GM18909 (cell line): ENCODE results near the gene MAP4K1.

Experiments
- ATAC-seq: cut with Tn5 transposase; IDR thresholded peaks from one replicate; pipeline ENCODE4 v1.9.1; 2021; ENCODE audit warnings: mild to moderate bottlenecking; ENCODE audit not compliant: unreplicated experiment, poor library complexity

MAP4K1 gene

GRCh38 chr19:38617764-38618589 lies at the start of gene MAP4K1:
Gene MAP4K1 (minus strand): TSS chr19:38617953. CDS start chr19:38617895, 58 bp downstream.
- peak; percentile 64 for ATAC-seq

- ATAC-seq, result no peak
Measured at GRCh38 chr19:38666663-38667511, 49.1 kb upstream of the MAP4K1 start.

- no peak for ATAC-seq
Measured at GRCh38 chr19:38665950-38666662, 48.4 kb upstream of the MAP4K1 start.

- ATAC-seq, result no peak
Measured at GRCh38 chr19:38665219-38665931, 47.6 kb upstream of the MAP4K1 start.

GRCh38 chr19:38664503-38665211 lies 46.9 kb upstream of the MAP4K1 start:
- no peak for ATAC-seq

- no peak for ATAC-seq
Measured at GRCh38 chr19:38663957-38664502, 46.3 kb upstream of the MAP4K1 start.

GRCh38 chr19:38663156-38663651 lies 45.5 kb upstream of the MAP4K1 start:
- no peak for ATAC-seq

GRCh38 chr19:38662537-38663155 lies 44.9 kb upstream of the MAP4K1 start:
- ATAC-seq, result no peak

GRCh38 chr19:38661996-38662395 lies 44.2 kb upstream of the MAP4K1 start:
- no peak for ATAC-seq

GRCh38 chr19:38661136-38661535 lies 43.4 kb upstream of the MAP4K1 start:
- ATAC-seq, result no peak

- no peak for ATAC-seq
Measured at GRCh38 chr19:38660724-38661123, 43.0 kb upstream of the MAP4K1 start.

GRCh38 chr19:38658462-38659306 lies 40.9 kb upstream of the MAP4K1 start:
- no peak for ATAC-seq

GRCh38 chr19:38657633-38658222 lies 40.0 kb upstream of the MAP4K1 start:
- ATAC-seq, result no peak

- no peak for ATAC-seq
Measured at GRCh38 chr19:38656171-38656981, 38.6 kb upstream of the MAP4K1 start.

GRCh38 chr19:38655148-38655824 lies 37.5 kb upstream of the MAP4K1 start:
- peak; percentile 52 for ATAC-seq

GRCh38 chr19:38654628-38655055 lies 36.9 kb upstream of the MAP4K1 start:
- no peak for ATAC-seq
